Stimulated activated CD4-positive, alpha-beta T cell treated with anti-CD3 and anti-CD28 coated beads, Interleukin-2, amount 100 ng/mL, for 4 hours (primary cell): ENCODE measurements around the gene RASAL1.
A peak's percentile ranks its signal among the peaks of the same experiment; 100 is the strongest.

Experiments
- DNase-seq: peaks from one replicate; pipeline ENCODE4 v3.0.0-alpha.2; 2020; ENCODE audit warnings: low read depth

The RASAL1 gene, protein sequence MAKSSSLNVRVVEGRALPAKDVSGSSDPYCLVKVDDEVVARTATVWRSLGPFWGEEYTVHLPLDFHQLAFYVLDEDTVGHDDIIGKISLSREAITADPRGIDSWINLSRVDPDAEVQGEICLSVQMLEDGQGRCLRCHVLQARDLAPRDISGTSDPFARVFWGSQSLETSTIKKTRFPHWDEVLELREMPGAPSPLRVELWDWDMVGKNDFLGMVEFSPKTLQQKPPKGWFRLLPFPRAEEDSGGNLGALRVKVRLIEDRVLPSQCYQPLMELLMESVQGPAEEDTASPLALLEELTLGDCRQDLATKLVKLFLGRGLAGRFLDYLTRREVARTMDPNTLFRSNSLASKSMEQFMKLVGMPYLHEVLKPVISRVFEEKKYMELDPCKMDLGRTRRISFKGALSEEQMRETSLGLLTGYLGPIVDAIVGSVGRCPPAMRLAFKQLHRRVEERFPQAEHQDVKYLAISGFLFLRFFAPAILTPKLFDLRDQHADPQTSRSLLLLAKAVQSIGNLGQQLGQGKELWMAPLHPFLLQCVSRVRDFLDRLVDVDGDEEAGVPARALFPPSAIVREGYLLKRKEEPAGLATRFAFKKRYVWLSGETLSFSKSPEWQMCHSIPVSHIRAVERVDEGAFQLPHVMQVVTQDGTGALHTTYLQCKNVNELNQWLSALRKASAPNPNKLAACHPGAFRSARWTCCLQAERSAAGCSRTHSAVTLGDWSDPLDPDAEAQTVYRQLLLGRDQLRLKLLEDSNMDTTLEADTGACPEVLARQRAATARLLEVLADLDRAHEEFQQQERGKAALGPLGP

DNA sequence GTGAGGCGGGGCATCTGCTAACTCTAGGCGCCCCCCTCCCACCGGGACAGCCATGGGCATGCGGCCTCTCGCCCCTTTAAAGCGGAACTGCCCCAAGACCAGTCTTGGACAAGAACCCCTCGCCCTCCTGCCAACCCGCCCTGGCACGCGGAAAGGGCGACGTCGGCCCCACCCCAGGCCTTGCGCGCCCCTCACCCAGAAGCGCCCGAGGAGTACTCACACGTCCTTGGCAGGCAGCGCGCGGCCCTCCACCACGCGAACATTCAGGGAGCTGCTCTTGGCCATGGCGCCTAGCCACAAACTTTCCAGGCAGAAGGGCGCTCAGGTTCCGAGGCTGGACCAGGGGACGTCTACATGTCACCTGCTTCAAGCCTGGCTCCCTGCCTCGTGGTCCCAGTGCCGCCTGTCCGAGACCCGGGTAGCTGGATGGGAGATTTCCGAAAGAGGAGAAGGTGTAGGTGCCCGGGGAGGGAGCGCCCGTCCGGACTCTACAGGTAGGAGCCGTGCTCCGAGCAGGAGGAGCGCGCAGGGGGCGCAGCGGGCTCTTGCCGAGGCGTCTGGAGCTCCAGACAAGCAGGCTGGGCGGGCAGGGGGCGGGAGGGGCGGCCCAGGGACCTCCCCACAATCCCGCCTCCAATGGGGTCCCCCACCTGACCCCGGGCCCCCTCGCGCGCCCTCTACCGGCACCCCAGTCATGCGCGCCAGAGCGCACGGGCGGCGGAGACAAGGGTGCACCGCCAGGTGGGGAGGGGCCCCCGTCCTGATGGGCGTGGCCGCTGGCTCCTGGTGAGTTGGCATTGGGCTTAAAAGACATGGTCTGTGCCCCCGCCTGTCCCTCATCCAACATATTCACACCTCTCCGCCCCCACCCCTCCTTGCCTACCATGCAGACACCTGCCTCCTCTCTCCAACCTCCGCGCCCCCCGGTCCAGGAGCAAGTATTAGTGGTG lies at the start of gene RASAL1:
Gene RASAL1, minus strand, starts transcription at position 584 of the 950 bp plus-strand sequence. Its CDS starts 299 bp downstream, at position 285.
- DNase-seq, result peak; percentile 74

DNA sequence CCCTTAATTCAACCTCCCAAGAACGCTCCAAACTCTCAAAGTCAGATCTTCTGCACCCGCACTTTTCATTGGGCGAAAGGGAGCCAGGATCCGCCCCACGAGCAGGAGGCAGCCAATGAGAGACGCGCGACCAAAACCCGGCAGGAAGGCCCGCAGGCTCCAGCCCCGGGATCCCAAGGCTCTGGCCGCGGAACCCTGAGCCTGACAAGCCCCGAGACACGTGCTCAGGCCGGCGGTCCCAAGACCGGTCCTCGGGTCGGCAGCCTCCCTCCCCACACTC lies 49.3 kb upstream of the RASAL1 start:
- peak; percentile 81 for DNase-seq

DNA sequence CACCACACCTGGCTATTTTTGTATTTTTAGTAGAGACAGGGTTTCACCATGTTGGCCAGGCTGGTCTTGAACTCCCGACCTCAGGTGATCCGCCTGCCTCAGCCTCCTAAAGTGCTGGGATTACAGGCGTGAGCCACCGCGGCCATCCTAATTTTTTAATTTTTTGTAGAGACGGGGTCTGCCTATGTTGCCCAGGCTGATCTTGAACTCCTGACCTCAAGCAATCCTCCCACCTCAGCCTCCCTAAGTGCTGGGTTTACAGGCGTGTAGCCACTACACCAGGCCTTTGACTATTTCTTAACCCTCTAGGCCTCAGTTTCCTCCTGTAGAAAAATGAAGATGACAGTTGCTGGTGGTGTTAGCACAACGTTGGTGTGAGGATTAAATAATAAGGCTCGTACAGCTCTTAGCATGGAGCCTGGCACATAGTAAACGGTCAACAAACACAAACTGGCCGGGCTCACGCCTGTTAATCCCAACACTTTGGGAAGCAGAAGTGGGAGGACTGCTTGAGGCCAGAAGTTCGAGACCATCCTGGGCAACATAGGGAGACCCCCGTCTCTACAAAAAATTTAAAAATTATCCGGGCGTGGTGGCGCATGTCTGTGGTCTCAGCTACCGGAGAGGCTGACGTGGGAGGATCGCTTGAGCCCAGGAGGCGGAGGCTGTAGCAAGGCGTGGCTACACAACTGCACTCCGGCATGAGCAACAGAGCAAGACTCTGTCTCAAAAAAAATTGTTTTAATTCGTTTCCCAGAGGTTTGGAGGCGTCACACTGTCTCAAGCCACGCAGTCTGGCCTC lies 48.7 kb upstream of the RASAL1 start:
- DNase-seq, result peak; percentile 65

DNA sequence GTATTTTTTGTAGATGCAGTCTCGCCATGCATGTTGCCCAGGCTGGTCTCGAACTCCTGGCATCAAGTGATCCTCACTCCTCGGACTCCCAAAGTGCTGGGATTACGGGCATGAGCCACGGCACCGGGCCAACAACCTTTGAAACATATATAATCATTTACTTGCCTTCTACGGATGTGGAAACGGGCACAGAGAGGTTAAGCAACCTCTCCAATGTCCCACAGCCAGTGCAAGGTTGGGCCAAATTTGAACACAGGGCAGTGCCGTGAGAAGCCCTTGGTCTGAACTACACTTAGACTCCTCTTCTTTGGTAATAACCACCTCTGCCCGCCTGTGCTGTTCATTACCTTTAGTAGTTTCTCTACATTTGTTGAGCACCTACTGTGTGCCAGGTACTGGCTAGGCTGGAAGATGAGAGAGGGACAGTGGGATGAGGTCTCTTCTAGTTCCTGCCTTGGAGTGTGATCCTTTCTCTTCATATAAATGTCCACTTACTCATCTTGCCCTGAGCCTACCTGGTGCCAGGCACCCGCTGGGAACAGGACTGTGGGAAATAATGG lies 47.5 kb upstream of the RASAL1 start:
- no peak for DNase-seq

DNA sequence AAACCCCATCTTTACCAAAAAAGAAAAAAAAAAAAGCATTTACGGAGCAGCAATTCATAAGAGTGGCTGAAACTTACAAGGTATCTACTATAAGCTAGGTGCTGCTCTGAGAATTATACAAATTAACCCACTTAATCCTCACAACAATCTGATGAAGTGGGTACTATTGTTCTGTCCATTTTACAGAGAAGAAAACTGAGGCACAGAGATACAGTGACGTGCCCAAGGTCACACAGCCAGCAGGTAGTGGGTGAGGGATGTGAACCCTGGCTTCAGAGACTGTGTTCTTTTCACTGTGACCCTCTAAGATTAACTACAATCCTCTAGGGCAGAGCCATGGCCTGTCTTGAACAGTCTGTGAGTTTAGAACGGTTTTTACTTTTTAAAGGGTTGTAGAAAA lies 46.4 kb upstream of the RASAL1 start:
- no peak for DNase-seq

DNA sequence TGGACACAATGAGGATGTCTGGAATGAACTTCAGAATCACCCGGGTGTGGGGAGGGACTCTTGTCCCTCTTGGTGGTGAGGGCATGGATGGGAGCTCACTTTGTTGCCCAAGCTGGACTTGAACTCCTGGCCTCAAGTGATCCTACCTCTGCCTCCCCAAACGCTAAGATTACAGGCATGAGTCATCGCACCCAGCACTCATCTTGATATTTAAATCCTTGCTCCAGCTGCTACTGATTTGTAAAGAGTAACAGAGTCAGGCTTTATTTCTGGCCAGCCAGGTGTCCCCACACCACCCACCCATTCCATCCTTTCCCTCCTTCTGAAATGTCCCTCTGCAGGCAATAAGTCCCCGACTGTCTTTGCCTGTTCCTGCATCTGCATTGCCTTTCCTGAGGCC lies 44.8 kb upstream of the RASAL1 start:
- no peak for DNase-seq

DNA sequence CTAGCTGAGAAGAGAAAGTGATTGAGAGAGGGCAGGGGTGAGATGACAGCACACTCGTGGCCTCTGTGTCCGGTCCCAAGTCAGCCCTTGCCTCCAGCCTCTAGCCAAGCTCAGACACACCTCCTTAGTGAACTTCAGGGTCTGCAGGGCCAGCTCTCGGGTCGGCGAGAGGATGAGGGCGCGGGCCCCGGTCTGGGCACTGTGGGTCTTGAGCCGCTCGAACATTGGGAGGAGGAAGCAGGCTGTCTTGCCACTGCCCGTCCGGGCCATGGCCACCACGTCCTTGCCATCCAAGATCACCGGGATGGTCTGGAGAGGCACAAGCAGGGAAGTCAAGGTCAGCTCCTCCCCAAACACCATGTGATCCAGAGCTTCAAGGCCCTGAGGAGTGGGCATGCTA lies 43.5 kb upstream of the RASAL1 start:
- no peak for DNase-seq

DNA sequence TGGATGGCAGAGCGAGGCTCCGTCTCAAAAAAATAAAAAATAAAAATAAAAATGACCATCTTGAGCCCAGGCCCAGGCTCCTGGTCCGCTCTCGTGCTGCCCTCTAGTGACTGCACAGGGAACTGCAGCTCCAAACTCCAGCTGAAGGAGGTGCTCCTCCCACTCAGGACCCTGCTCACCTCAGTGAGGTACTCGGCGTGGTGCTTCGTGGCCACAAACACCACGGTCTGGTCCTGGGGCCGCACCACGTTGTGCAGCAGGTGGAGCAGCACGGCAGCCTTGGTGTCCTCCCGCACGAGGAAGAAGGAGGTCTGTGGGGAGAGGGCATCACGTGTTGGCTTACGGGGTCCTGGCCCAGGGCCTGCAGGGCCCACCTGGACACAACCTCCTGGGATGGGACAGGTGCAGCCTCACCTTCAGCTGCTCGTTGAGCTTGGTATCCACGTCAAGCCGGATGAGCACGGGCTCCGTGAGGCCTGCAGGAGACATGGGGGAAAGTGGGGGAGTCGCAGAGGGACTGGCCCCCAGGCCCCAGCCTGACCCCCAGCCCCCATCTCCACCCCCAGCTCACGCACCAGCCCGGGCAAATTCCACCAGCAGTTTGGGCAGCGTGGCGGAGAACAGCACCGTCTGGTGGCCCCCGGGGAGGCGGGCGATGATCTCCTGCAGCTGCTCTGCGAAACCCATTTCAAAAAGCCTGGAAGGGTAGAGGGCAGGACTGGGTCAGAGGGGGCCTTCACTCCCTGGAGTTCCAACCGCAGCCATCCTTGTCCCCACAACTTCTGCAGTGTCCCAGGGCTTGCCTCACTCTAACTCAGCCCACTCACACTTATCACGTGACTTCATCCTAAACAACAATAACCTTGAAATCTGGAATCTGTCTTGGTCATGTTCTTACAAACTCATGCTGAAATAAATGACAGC lies 39.2 kb upstream of the RASAL1 start:
- peak; percentile 65 for DNase-seq

DNA sequence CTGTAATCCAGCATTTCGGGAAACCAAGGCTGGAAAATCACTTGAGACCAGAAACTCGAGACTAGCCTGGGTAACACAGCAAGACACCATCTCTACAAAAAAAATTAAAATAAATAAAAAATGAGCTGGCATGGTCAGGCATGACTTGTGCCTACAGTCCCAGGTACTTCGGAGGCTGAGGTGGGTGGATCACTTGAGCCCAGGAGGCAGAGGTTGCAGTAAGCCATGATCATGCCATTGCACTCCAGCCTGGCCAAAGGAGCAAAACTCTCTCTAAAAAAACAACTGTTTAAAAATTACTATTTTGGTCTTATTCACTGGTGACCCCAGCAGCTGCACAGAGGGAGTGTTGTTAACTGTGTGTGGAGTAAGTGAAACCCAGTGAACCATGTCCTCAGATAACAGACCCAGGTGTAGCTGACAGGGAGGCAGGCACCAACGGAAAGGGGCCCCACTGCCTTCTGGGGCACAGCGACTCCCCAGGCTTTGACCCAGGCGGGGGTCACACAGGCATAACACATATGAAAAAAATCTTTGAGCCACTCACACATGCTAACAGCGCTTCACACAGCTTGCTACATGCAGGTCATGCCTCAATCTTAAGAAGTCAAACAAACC lies 37.6 kb upstream of the RASAL1 start:
- no peak for DNase-seq

DNA sequence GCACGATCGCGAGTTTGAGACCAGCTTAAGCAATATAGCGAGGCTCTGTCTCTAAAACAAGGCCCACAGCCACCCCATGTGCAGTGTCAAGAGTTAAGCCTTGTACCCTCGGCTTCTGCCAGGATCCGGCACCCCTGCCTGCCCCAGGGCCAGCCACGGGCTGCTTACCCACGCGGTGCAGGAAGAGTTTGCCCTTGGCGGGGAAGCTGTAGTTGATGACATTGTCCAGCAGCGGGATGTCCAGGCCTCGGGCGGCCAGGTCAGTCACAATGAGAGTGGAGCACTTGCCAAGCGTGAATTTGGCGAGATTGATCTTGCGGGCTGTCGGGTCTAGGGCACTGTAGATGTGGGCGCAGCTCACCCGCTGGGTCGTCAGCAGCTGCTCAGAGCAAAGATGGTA lies 36.6 kb upstream of the RASAL1 start:
- DNase-seq, result no peak

DNA sequence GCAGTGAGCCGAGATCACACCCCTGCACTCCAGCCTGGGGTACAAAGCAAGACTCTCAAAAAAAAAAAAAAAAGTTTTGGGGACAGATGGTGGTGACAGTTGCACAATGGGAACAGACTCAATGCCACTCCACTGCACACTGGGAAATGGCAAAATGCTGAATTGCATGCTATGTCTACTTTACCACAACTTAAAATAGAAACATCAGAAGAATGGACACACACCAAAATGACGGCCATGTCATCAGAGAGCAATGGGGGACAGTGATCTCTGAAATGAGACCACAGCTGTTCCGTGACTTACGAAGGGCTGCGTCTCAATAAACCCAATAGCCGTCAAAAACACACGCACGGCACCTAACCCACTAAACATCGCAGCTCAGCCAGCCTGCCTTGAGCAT lies 36.0 kb upstream of the RASAL1 start:
- DNase-seq, result no peak

DNA sequence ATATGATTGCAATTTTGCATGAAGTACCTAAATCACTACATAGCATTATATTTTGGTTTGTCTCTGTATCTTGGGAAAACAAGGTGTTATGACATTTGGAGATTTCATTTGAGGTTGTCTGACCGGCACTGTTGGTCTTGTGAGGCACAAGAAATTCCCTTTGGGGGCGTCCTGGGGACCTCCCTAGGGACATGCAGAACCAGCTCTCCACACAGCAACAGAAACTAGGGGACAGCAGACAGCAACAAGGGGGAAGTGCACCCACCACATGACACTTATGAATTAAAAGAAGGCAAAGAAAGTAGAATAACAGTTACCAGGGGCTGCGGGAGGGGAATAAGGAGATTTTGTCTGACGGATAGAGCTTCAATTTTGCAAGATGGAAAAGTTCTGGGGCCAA lies 35.4 kb upstream of the RASAL1 start:
- no peak for DNase-seq

DNA sequence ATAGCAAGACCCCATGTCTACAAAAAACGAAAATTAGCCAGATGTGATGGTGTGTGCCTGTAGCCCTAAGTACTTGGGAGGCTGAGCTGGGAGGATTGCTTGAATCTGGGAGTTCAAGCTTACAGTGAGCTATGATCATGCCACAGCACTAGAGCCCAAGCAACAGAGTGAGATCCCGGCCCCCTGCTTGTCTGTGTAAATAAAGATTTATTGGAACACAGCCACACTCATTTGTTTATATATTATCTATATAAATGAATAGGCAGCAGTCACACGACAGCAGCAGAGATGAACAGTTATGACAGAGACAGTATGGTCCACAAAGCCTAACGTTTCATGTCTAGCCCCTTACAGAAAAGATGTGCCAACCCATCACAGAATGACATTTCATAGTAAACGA lies 34.9 kb upstream of the RASAL1 start:
- DNase-seq, result no peak

DNA sequence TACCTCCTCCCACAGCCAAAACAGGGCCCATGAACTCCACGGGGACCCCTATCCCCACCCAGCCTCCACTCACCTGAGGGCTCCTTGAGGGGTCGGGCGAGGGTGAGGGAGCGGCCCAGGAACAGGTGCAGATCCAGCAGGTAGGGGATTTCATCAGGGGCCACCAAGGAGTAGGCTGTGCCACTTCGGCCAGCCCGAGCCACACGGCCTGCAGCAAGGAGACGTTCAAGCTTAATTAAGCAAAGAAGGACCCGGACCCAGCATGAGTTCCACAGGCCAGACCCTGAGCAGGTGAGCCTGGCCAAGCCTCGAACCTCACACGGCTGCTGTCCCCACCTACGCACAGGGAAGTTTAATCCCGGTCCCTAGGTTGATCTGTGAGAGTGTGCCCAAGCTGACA lies 34.1 kb upstream of the RASAL1 start:
- DNase-seq, result no peak

DNA sequence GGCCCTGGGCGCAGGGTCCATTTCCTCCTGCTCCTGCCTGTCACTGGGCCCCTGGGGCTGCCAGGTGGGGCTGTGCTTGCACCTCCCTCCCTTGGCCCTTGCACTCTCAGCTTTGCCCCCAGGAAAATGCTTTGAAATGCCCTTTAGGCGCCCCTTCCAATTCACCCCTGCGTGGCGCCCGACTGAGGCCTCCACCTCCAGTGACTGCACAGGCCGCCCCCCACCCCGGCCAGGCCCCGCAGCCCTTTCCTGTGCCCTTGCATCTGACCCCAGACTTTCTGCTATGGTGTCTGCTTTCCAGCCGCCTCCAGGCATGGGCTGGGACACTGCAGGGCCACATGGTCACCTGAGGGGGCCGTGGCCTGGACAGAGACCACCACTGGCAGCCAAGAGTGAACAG lies 32.3 kb upstream of the RASAL1 start:
- no peak for DNase-seq

DNA sequence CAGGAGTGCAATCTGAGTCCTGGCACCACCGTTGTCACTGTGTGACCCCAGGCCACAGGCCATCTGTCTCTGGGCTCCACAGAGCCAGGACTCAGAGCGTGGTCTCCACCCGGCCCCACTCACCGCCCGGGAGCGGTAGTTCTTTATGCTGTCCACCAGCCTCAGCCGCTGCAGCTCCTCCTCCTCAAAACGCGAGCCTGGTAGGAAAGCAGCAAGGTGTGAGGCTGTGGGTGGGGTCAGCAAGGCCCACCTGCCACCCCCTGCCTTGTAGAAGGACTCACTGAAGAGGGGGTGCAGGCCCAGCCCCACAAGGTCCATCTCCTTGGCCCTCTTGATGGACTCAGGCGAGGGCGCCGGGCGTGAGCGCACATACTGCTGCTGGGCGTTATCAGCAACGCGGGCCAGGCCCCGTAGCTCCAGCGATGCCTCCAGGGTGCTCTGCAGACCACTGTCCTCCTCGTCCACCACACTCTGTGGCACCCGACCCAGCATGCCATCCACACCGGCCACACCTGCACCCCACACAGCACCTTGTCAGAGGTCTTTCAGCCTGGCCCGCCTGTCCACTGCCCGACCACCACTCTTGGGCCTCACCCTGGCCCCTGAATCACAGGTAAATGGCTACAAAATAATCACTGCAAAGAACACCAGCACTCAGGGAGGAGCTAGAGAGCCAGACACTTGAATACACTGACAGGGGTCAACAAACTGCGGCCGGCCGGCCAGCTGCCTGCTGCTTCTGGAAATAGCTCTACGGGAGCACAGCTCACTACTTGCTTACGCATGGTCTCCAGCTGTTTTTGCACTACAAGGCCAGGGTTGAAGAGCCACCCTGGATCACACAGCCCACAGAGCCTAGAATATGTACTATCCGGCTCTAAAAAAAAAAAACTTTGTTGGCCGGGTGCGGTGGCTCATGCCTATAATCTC lies 30.2 kb upstream of the RASAL1 start:
- no peak for DNase-seq

DNA sequence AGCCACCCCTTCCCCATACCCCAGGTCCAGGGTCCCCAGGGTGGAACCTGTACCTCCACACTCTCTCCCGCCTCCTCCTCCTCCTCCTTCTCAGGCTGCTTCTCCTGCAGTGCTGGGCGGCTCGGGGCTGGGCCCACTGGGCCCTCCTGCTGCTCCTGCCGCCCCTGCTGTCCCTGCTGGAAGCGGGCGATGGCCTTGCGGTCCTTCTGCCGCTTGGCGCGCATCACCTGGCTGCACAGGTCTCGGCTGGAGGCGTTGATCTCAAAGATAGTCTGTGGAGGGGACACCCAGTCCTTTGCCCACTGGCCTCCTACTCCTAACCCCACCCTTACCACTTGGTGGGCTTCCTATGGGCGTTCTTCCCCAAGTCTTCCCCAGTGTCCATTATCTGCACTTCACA lies 28.5 kb upstream of the RASAL1 start:
- no peak for DNase-seq

DNA sequence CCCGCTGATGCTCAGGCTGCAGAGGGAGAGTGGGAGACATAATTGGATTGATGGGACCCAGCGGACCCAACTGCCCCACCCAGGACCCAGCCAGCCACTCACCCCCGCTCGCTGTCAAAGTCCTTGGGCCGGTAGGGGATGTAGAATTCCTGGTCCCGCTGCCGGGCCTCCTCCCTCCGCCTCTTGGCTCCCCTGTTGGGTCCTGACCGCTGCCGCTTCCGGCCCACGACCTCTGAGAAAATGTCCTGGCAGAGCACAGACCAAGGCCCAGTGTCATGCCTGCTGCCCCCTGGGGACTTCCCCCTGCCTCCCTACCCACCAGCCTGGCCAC lies 27.4 kb upstream of the RASAL1 start:
- no peak for DNase-seq
